ENCODE results near the gene CHD2. TPM values are rescaled to one million over a fixed set of nuclear protein-coding genes. Genes with fewer than 3 reads are reported as not detected.
A peak's percentile ranks its signal among the peaks of the same experiment; 100 is the strongest.

CHD2 gene
- total RNA-seq, 1 donor from 2014 or later: 54.2 TPM

DNA sequence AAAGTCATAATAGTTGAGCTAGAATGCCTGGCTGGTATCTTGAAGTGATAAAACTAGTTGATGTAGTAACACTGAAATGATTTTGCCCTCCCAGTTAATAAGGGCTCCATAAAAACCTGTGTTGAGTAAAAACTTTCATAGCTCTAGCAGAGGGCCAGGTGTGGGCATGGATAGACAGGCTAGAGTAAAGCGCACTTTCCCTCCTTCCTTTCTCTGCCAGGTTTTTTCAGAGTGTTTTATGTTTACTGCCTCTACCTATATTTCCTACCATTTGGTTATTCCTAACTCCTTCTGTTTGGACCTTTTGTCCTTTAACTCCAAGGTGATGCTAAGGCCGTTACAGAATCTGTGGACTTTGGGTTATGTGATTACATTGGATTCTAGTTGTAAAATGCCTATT, 25.3 kb downstream of the CHD2 start:
- DNase-seq (ENCODE audit: low read depth): no peak
- H3K36me3 ChIP-seq (ENCODE audit: control insufficient read depth, insufficient read depth, low read length): peaks cover 1% of the 10 kb centered on the region
- TF ChIP-seq, protein P1, sequence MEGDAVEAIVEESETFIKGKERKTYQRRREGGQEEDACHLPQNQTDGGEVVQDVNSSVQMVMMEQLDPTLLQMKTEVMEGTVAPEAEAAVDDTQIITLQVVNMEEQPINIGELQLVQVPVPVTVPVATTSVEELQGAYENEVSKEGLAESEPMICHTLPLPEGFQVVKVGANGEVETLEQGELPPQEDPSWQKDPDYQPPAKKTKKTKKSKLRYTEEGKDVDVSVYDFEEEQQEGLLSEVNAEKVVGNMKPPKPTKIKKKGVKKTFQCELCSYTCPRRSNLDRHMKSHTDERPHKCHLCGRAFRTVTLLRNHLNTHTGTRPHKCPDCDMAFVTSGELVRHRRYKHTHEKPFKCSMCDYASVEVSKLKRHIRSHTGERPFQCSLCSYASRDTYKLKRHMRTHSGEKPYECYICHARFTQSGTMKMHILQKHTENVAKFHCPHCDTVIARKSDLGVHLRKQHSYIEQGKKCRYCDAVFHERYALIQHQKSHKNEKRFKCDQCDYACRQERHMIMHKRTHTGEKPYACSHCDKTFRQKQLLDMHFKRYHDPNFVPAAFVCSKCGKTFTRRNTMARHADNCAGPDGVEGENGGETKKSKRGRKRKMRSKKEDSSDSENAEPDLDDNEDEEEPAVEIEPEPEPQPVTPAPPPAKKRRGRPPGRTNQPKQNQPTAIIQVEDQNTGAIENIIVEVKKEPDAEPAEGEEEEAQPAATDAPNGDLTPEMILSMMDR (IDR thresholded peaks at IDR 0.05; ENCODE audit: insufficient read depth, low read length, poor library complexity, severe bottlenecking): no peak
- H3K4me3 ChIP-seq (ENCODE audit: low read depth, low read length): no peak overlapping the region
- H3K27me3 ChIP-seq (ENCODE audit: control insufficient read depth, insufficient read depth, low read length): no peaks in the 10 kb centered on the region

DNA sequence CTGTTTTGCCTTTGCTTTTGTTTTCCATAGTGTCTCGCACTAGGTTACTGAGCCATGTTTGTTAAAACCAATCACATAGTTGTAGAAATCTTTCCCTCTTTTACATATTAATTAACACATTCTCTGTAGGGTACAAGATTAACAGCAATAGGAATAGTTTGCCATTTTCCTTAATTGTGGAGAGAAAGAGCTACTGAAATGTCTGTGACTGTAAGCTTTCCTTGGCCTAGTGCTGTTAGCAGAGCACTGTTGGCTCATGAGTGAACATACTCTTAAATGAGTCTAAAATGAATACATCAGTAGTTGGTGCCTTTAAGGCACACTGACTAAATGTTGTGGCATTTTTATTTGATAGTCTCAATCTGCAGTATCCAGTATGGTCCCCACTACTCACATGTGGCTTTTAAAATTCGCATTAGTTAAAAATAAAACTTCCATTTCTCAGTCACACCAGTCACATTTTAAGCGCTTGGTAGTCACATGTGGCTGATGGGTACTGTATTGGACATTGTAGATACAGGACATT, 28.2 kb downstream of the CHD2 start:
- no peak for DNase-seq (ENCODE audit: low read depth)
- peaks cover 2% of the 10 kb centered on the region for H3K36me3 ChIP-seq (ENCODE audit: control insufficient read depth, insufficient read depth, low read length)
- no peak overlapping the region for H3K4me3 ChIP-seq (ENCODE audit: low read depth, low read length)
- H3K27me3 ChIP-seq (ENCODE audit: control insufficient read depth, insufficient read depth, low read length): no peaks in the 10 kb centered on the region
- TF ChIP-seq, protein P1 (IDR thresholded peaks at IDR 0.05; ENCODE audit: insufficient read depth, low read length, poor library complexity, severe bottlenecking): no peak

GRCh38 chr15:92929002-92929401, 28.9 kb downstream of the CHD2 start:
- no peak for DNase-seq (ENCODE audit: low read depth)
- Histone ChIP-seq H3K4me3 (ENCODE audit: low read depth, low read length) (no peak overlapping the region), H3K27me3 (ENCODE audit: control insufficient read depth, insufficient read depth, low read length) (no peaks in the 10 kb centered on the region), H3K36me3 (ENCODE audit: control insufficient read depth, insufficient read depth, low read length) (peaks cover 4% of the 10 kb centered on the region)
- TF ChIP-seq, protein P1 (IDR thresholded peaks at IDR 0.05; ENCODE audit: insufficient read depth, low read length, poor library complexity, severe bottlenecking): no peak

GRCh38 chr15:92930054-92930621, 30.0 kb downstream of the CHD2 start:
- H3K4me3 ChIP-seq (ENCODE audit: low read depth, low read length): no peak overlapping the region
- peak; percentile 77 for DNase-seq (ENCODE audit: low read depth)
- H3K27me3 ChIP-seq (ENCODE audit: control insufficient read depth, insufficient read depth, low read length): no peaks in the 10 kb centered on the region
- TF ChIP-seq, protein P1 (IDR thresholded peaks at IDR 0.05; ENCODE audit: insufficient read depth, low read length, poor library complexity, severe bottlenecking): no peak
- H3K36me3 ChIP-seq (ENCODE audit: control insufficient read depth, insufficient read depth, low read length): peaks cover 2% of the 10 kb centered on the region

DNA sequence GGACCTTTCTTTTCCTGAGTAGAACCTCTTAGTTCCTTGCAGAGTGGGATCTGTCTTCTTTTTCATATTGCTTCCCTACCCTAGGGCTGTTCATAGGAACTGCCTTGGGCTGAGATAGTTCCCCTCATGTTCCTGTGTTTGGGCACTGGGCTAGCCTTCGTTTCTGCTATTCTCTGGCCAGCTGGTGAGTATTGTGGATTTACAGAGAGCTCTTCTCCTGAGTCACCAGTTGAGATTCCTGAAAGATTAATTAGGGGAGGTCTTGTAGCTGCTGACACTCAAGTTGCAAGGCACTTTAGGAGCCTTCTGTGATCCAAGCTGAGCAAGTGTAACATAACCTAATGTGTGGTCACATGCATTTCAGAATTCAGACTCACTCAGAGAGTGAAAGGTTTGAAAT, 30.7 kb downstream of the CHD2 start:
- H3K36me3 ChIP-seq (ENCODE audit: control insufficient read depth, insufficient read depth, low read length): peaks cover 2% of the 10 kb centered on the region
- no peaks in the 10 kb centered on the region for H3K27me3 ChIP-seq (ENCODE audit: control insufficient read depth, insufficient read depth, low read length)
- TF ChIP-seq, protein P1 (IDR thresholded peaks at IDR 0.05; ENCODE audit: insufficient read depth, low read length, poor library complexity, severe bottlenecking): no peak
- DNase-seq (ENCODE audit: low read depth): peak; percentile 79
- no peak overlapping the region for H3K4me3 ChIP-seq (ENCODE audit: low read depth, low read length)

Measured in kidney epithelial cell (primary cell).